Small intestine (tissue), 7 donors: Measurements from ENCODE around the gene RBM47. TPM values are rescaled to one million over a fixed set of nuclear protein-coding genes. Genes with fewer than 3 reads are reported as not detected.
A peak's percentile ranks its signal among the peaks of the same experiment; 100 is the strongest.

Experiments used
- DNase-seq, 2 donors: peaks; one replicate each; pipeline versions ENCODE4 v3.0.0 to v3.0.0-alpha.2; 2013
- FAIRE-seq: peaks from 2 replicates; lab custom pipeline; 2012; peaks lifted over from hg19 to GRCh38; lab: Jason Lieb, UNC
- H3K27ac ChIP-seq, 3 donors: one replicate each; pipeline ENCODE4 v1.5.1; 2013; ENCODE audit warnings: low read length in 2 of 3, mild to moderate bottlenecking in 2 of 3, control low read depth in 1 of 3, inconsistent platforms in 1 of 3, low read depth in 1 of 3, moderate library complexity in 1 of 3
- H3K27me3 ChIP-seq, 3 donors: one replicate each; pipeline ENCODE4 v1.6.1; 2013; ENCODE audit warnings: low read length in 3 of 3, inconsistent platforms in 1 of 3; ENCODE audit not compliant: control insufficient read depth in 3 of 3, insufficient read depth in 3 of 3
- H3K36me3 ChIP-seq, 3 donors: one replicate each; pipeline ENCODE4 v1.6.1; 2013; ENCODE audit warnings: low read length in 3 of 3, inconsistent platforms in 1 of 3, low read depth in 1 of 3, mild to moderate bottlenecking in 1 of 3, moderate library complexity in 1 of 3; ENCODE audit not compliant: control insufficient read depth in 3 of 3, insufficient read depth in 2 of 3
- H3K4me1 ChIP-seq, 3 donors: one replicate each; pipeline ENCODE4 v1.6.1; 2013; ENCODE audit warnings: low read length in 2 of 3, inconsistent platforms in 1 of 3, low read depth in 1 of 3, mild to moderate bottlenecking in 1 of 3, moderate library complexity in 1 of 3; ENCODE audit not compliant: control insufficient read depth in 3 of 3, insufficient read depth in 2 of 3
- H3K4me3 ChIP-seq, 3 donors: one replicate each; pipeline ENCODE4 v1.5.1; 2013; ENCODE audit warnings: low read length in 3 of 3, control low read depth in 1 of 3, inconsistent platforms in 1 of 3, low read depth in 1 of 3, mild to moderate bottlenecking in 1 of 3, moderate library complexity in 1 of 3
- H3K9me3 ChIP-seq, 2 donors: one replicate each; pipeline ENCODE4 v1.6.1; 2013; ENCODE audit warnings: low read depth in 1 of 2, low read length in 1 of 2; ENCODE audit not compliant: control insufficient read depth in 2 of 2, insufficient read depth in 1 of 2
- WGBS, 3 donors: extraction: QIAGEN DNeasy Blood & Tissue Kit; methylation state at CpG; one replicate each; pipeline ENCODE4 v1.1.7; 2013; 5-methylcytosine and 5-hydroxymethylcytosine counted together
- polyA plus RNA-seq, 4 donors: library from polyadenylated mRNA; stranded (reverse) in 3 of 4; unstranded in 1 of 4; fragments of 200-250 nt in 3 of 4; fragments of 120-200 nt in 1 of 4; gene quantifications; one replicate each; pipeline versions ENCODE4 v1.2.1 to v1.2.3, GENCODE V29; 2013
- donor health status: healthy with polysubstance abuse.
- donor health status: control.
- donor health status: control.
- donor health status: Bipolar disorder and iron deficiency.
- donor health status: healthy.

Gene RBM47
- polyA plus RNA-seq, 4 donors: 49.5 to 127 (median 106) TPM

DNA sequence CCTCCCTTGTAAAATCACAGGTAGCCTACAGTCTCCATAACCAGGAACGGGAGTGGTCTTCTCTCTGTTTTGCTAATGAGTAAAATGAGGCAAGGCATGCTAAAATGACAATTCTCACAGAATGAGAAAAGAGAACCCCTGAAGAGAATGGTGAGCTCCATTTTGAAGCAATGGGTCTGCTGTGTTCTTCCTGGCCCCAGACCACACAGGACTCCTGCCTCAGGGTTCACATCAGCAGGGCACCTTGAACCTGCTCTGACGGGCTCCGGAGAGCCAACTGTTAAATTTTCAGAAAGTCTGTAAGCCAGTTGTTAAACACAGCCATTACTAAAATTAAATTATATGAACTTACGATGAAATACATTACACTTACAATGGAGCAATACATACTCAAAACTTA, 32.1 kb upstream of the RBM47 start:
- H3K4me3 ChIP-seq: no peak overlapping the region
- DNase-seq (no peak), FAIRE-seq (no peak)
- peaks cover 0 to 6% (median 0%) of the 10 kb centered on the region in 3 donors for H3K4me1 ChIP-seq
- WGBS, 3 donors: 87 to 95% (median 94%) methylated on average over 4 of the region's 4 CpGs
- H3K36me3 ChIP-seq: no peaks in the 10 kb centered on the region
- H3K27ac ChIP-seq: no peak overlapping the region
- H3K27me3 ChIP-seq: no peaks in the 10 kb centered on the region
- H3K9me3 ChIP-seq: no peaks in the 10 kb centered on the region

- WGBS, 3 donors: 86 to 95% (median 87%) methylated on average over 9 of the region's 9 CpGs
- Histone ChIP-seq H3K27ac (no peak overlapping the region), H3K4me3 (no peak overlapping the region), H3K36me3 (no peaks in the 10 kb centered on the region), H3K9me3 (no peaks in the 10 kb centered on the region), H3K27me3 (no peaks in the 10 kb centered on the region), H3K4me1 (no peaks in the 10 kb centered on the region)
- FAIRE-seq (no peak), DNase-seq (no peak)
Measured at GRCh38 chr4:40656201-40656863, 26.7 kb upstream of the RBM47 start.

DNA sequence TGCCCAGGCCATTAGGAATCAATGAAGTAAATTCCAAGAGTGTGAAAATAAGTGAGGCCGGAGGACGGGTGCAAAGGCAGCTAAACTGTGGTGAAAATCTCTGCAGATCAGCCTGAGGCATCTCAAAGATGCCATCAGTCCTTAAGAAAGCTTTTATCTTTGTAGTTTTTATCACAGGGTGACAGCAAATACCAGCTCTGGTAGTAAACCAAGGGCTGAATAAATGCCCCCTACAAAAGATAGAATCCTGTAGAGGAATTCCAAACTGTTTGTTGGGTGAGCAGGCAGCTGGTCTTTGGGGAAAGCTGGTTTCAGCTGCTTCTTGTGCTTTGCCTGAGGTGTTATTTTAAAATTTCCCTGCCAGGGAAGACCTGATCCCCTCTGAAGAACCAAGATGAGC, 21.6 kb upstream of the RBM47 start:
- no peaks in the 10 kb centered on the region for H3K36me3 ChIP-seq
- H3K27ac ChIP-seq: no peak overlapping the region
- WGBS, 3 donors: 83 to 95% (median 92%) methylated on average over 2 of the region's 2 CpGs
- H3K9me3 ChIP-seq: no peaks in the 10 kb centered on the region
- no peaks in the 10 kb centered on the region for H3K27me3 ChIP-seq
- H3K4me1 ChIP-seq: peaks cover 0 to 17% (median 0%) of the 10 kb centered on the region in 3 donors
- no peak for DNase-seq
- no peak for FAIRE-seq
- no peak overlapping the region for H3K4me3 ChIP-seq

GRCh38 chr4:40649321-40649720, 19.7 kb upstream of the RBM47 start:
- no peak for FAIRE-seq
- no peak overlapping the region for H3K4me3 ChIP-seq
- no peaks in the 10 kb centered on the region for H3K36me3 ChIP-seq
- peak overlapping the region in 1 of 3 donors; percentile 75 for H3K27ac ChIP-seq
- WGBS, 3 donors: 72 to 87% (median 74%) methylated on average over 6 of the region's 6 CpGs
- peaks cover 0 to 31% (median 3%) of the 10 kb centered on the region in 3 donors for H3K4me1 ChIP-seq
- no peaks in the 10 kb centered on the region for H3K9me3 ChIP-seq
- no peak for DNase-seq
- no peaks in the 10 kb centered on the region for H3K27me3 ChIP-seq

GRCh38 chr4:40648742-40649281, 19.1 kb upstream of the RBM47 start:
- FAIRE-seq (no peak), DNase-seq (peak; percentile 38 to 66)
- Histone ChIP-seq H3K9me3 (no peaks in the 10 kb centered on the region), H3K4me1 (peaks cover 0 to 31% (median 3%) of the 10 kb centered on the region in 3 donors), H3K27ac (peak overlapping the region in 2 of 3 donors; percentile 49 to 75), H3K4me3 (no peak overlapping the region), H3K36me3 (no peaks in the 10 kb centered on the region), H3K27me3 (no peaks in the 10 kb centered on the region)
- WGBS, 3 donors: 65 to 68% (median 65%) methylated on average over 9 of the region's 9 CpGs

DNA sequence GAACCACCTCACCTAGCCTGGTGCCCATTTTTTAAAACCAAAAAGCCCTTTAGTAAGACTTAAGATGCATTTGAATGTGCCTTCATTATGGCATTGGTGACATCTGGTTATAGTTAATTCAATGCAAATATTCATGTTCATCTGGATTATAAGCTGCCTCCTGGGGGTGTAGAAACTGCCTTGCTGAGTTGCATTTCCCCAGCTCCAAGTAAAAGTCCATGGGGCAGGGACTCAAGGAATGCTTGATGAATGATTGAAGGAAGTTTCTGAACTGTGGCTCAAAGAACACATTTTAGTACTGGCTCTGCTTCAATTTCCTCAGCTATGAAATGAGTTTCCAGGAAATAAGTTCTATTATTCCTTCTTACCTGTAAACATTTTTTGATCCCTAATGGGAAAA, 18.5 kb upstream of the RBM47 start:
- H3K9me3 ChIP-seq: no peaks in the 10 kb centered on the region
- peaks cover 0 to 31% (median 3%) of the 10 kb centered on the region in 3 donors for H3K4me1 ChIP-seq
- DNase-seq: peak; percentile 75 to 84
- no peaks in the 10 kb centered on the region for H3K27me3 ChIP-seq
- peak overlapping the region in 1 of 3 donors; percentile 75 for H3K27ac ChIP-seq
- H3K36me3 ChIP-seq: no peaks in the 10 kb centered on the region
- FAIRE-seq: no peak
- no peak overlapping the region for H3K4me3 ChIP-seq

GRCh38 chr4:40645586-40645985, 15.9 kb upstream of the RBM47 start:
- Histone ChIP-seq H3K36me3 (no peaks in the 10 kb centered on the region), H3K4me1 (peaks cover 0 to 31% (median 3%) of the 10 kb centered on the region in 3 donors), H3K9me3 (no peaks in the 10 kb centered on the region), H3K27me3 (no peaks in the 10 kb centered on the region), H3K27ac (peak overlapping the region in 1 of 3 donors; percentile 68), H3K4me3 (no peak overlapping the region)
- DNase-seq (peak; percentile 73 to 82), FAIRE-seq (no peak)

DNA sequence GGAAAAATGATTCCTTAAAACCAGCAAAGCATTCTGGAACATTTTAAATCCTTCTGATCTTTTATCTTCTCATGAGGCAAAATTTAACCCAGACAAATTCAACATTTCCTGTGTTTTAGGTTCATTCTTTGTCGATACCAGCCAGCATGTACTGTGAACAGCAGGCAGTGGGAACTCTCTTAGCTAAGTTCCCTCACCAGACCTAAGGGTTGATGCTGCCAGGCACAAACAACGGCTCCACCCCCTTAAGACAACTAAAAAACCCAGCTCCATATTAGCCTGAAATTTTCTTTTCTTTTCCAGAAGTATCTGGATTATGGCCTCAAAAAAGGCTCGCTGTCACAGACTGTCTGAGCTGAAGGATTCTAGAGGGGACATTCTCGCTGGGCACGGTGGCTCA, 2.4 kb upstream of the RBM47 start:
- H3K9me3 ChIP-seq: no peaks in the 10 kb centered on the region
- H3K4me3 ChIP-seq: no peak overlapping the region
- 76 to 85% (median 83%) methylated on average over 5 of the region's 5 CpGs for WGBS, 3 donors
- H3K36me3 ChIP-seq: no peaks in the 10 kb centered on the region
- FAIRE-seq (no peak), DNase-seq (no peak)
- peaks cover 0 to 1% (median 0%) of the 10 kb centered on the region in 3 donors for H3K27me3 ChIP-seq
- H3K4me1 ChIP-seq: peaks cover 0 to 2% (median 0%) of the 10 kb centered on the region in 3 donors
- H3K27ac ChIP-seq: no peak overlapping the region
